ENCODE results near the gene SYNE4.

Gene SYNE4

GRCh38 chr19:36032251-36033104 lies 23.9 kb upstream of the SYNE4 start, which contains the start of gene CLIP3:
TSS of gene CLIP3 (minus strand) at chr19:36032873. CDS start at chr19:36032357, 516 bp downstream.
- no peak for TF ChIP-seq CTCF (conservative IDR thresholded peaks at IDR 0.05; ENCODE audit: low read depth)
- CTCF ChIA-PET = no interaction called here
- POLR2A ChIA-PET (ENCODE audit: low non-redundant PET) = no interaction called here
- no peak for DNase-seq (ENCODE audit: low spot score)
- H3K27ac ChIP-seq = no peak within 1 kb of the TSS

GRCh38 chr19:36031308-36031707 lies 22.7 kb upstream of the SYNE4 start:
- no peak overlapping the region for H3K27ac ChIP-seq
- CTCF ChIA-PET = interaction anchor here (0.6 kb wide), 1 partner anchor 10 kb away, joined by 7 read pairs; no protein-coding TSS in a partner anchor
- TF ChIP-seq CTCF (conservative IDR thresholded peaks at IDR 0.05; ENCODE audit: low read depth) = no peak
- no peak for DNase-seq (ENCODE audit: low spot score)
- POLR2A ChIA-PET (ENCODE audit: low non-redundant PET) = interaction anchor here (0.7 kb wide), 1 partner anchor 36 kb away, joined by 3 read pairs; no protein-coding TSS in a partner anchor

GRCh38 chr19:36030264-36031148 lies 21.9 kb upstream of the SYNE4 start:
- POLR2A ChIA-PET (ENCODE audit: low non-redundant PET) = interaction anchor here (0.7 kb wide), 2 partner anchors 22 to 35 kb away, joined by 3 to 12 read pairs; partner anchors contain the start of gene SYNE4
- CTCF ChIA-PET = interaction anchor here (0.6 kb wide), 2 partner anchors 10 to 174 kb away, joined by 5 to 7 read pairs; partner anchors contain the start of gene KIRREL2
- no peak overlapping the region for H3K27ac ChIP-seq
- DNase-seq (ENCODE audit: low spot score) = no peak
- no peak for TF ChIP-seq CTCF (conservative IDR thresholded peaks at IDR 0.05; ENCODE audit: low read depth)

GRCh38 chr19:36028313-36029041 lies 19.9 kb upstream of the SYNE4 start:
- no peak for TF ChIP-seq CTCF (conservative IDR thresholded peaks at IDR 0.05; ENCODE audit: low read depth)
- no peak for DNase-seq (ENCODE audit: low spot score)
- H3K27ac ChIP-seq = peak overlapping the region; percentile 20; the same call in 1 of the 2 replicates
- ChIA-PET CTCF (no interaction called here), POLR2A (ENCODE audit: low non-redundant PET) (no interaction called here)

GRCh38 chr19:36027696-36028095 lies 19.1 kb upstream of the SYNE4 start:
- no peak for TF ChIP-seq CTCF (conservative IDR thresholded peaks at IDR 0.05; ENCODE audit: low read depth)
- POLR2A ChIA-PET (ENCODE audit: low non-redundant PET) = no interaction called here
- CTCF ChIA-PET = no interaction called here
- H3K27ac ChIP-seq = no peak overlapping the region
- DNase-seq (ENCODE audit: low spot score) = no peak

All from RWPE1 (cell line).